HL-60 (cell line): ENCODE results near the gene HDAC1.

Experiments
- DNase-seq, 2 experiments: peaks; one replicate each; pipeline ENCODE4 v3.0.0-alpha.2; 2010 to 2020; ENCODE audit warnings: low read depth in 1 of 2, low spot score in 1 of 2
- H3K27ac ChIP-seq: fragments of 250-450 bp; sonication (Bioruptor Pico); replicated peaks from 2 replicates; pipeline ENCODE4 v1.5.1; 2020; ENCODE audit warnings: mild to moderate bottlenecking, moderate library complexity
- H3K27me3 ChIP-seq: fragments of 250-450 bp; sonication (Bioruptor Pico); 2 replicates; pipeline ENCODE4 v1.5.1; 2021; ENCODE audit warnings: mild to moderate bottlenecking, moderate library complexity; ENCODE audit not compliant: insufficient read depth, poor library complexity, severe bottlenecking
- H3K4me3 ChIP-seq: replicated peaks from 2 replicates; pipeline ENCODE4 v1.5.1; 2011; ENCODE audit warnings: mild to moderate bottlenecking, control low read depth, low read length; ENCODE audit not compliant: insufficient read depth
- GABPA ChIP-seq: IDR thresholded peaks from 2 replicates; pipeline ENCODE4 v1.6.1; 2012; ENCODE audit warnings: low read depth
- POLR2AphosphoS5 ChIP-seq: IDR thresholded peaks from 2 replicates; pipeline ENCODE4 v1.6.1; 2012; ENCODE audit warnings: low read depth
- SPI1 ChIP-seq: IDR thresholded peaks from 2 replicates; pipeline ENCODE4 v1.6.1; 2012; ENCODE audit warnings: low read depth, mild to moderate bottlenecking, borderline replicate concordance
- long read RNA-seq: library from polyadenylated mRNA; unstranded; transcript quantifications from one replicate; pipeline ENCODE4 v2.0.0, GENCODE V29; 2020
- TF ChIP-seq, protein P1 (sequence below): IDR thresholded peaks from one replicate; pipeline ENCODE4 v1.5.1; 2011; ENCODE audit warnings: low read length, control low read depth, inconsistent platforms; ENCODE audit not compliant: insufficient read depth
- TF ChIP-seq, protein P2 (sequence below): IDR thresholded peaks from 2 replicates; pipeline ENCODE4 v1.6.1; 2012; ENCODE audit warnings: low read depth; ENCODE audit not compliant: insufficient replicate concordance

The HDAC1 gene
- long read RNA-seq, transcript HDAC1-201 (14 exons, 2,124 nt): major isoform, 656 of 801 reads
- long read RNA-seq, partial matches to known transcripts: 82 of 801 reads
- long read RNA-seq, other reads (novel, unspliced or antisense): 63 of 801 reads

DNA sequence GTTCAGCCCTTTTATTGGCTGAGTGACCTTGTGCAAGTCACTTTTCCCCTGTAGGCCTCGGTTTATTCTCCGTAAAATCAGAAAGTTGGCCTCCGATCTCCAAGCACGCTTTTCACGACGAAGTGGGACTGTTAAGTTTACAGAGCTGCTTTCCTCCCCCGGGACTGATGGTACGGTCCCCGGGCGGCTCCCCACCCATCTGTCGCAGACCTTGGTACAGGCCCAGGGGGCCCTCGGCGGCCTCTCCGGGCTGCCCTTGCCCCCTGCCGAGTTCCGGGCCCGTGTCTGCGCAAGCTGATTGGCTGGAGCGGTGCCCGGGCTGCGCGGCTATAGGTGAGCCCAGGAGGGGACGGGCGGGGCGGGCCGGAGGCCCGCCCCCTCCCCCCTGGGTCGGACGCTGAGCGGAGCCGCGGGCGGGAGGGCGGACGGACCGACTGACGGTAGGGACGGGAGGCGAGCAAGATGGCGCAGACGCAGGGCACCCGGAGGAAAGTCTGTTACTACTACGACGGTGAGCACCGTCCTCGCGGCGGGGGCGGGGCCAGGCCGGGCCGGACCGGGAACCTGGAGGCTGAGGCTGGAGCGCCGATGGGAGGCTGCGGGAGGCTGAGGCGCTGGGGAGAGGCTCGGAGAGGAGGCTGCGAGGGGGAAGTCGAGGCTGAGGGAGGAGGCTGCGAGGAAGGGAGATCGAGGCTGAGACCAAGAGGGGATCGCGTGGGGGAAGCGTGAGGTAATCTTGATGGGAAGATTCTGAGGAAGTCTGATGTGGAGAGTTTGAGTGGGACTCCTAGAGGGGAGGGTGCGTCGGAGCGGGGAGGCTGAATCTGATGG, at the start of gene HDAC1:
TSS of gene HDAC1 (plus strand) at position 376 of the 831 bp plus-strand sequence. CDS start at position 463, 87 bp downstream.
- H3K27me3 ChIP-seq: no peaks in the 10 kb centered on the region
- H3K27ac ChIP-seq: peak within 1 kb of the TSS; percentile 89
- TF ChIP-seq, protein P1, sequence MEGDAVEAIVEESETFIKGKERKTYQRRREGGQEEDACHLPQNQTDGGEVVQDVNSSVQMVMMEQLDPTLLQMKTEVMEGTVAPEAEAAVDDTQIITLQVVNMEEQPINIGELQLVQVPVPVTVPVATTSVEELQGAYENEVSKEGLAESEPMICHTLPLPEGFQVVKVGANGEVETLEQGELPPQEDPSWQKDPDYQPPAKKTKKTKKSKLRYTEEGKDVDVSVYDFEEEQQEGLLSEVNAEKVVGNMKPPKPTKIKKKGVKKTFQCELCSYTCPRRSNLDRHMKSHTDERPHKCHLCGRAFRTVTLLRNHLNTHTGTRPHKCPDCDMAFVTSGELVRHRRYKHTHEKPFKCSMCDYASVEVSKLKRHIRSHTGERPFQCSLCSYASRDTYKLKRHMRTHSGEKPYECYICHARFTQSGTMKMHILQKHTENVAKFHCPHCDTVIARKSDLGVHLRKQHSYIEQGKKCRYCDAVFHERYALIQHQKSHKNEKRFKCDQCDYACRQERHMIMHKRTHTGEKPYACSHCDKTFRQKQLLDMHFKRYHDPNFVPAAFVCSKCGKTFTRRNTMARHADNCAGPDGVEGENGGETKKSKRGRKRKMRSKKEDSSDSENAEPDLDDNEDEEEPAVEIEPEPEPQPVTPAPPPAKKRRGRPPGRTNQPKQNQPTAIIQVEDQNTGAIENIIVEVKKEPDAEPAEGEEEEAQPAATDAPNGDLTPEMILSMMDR: no peak
- TF ChIP-seq, protein P2, sequence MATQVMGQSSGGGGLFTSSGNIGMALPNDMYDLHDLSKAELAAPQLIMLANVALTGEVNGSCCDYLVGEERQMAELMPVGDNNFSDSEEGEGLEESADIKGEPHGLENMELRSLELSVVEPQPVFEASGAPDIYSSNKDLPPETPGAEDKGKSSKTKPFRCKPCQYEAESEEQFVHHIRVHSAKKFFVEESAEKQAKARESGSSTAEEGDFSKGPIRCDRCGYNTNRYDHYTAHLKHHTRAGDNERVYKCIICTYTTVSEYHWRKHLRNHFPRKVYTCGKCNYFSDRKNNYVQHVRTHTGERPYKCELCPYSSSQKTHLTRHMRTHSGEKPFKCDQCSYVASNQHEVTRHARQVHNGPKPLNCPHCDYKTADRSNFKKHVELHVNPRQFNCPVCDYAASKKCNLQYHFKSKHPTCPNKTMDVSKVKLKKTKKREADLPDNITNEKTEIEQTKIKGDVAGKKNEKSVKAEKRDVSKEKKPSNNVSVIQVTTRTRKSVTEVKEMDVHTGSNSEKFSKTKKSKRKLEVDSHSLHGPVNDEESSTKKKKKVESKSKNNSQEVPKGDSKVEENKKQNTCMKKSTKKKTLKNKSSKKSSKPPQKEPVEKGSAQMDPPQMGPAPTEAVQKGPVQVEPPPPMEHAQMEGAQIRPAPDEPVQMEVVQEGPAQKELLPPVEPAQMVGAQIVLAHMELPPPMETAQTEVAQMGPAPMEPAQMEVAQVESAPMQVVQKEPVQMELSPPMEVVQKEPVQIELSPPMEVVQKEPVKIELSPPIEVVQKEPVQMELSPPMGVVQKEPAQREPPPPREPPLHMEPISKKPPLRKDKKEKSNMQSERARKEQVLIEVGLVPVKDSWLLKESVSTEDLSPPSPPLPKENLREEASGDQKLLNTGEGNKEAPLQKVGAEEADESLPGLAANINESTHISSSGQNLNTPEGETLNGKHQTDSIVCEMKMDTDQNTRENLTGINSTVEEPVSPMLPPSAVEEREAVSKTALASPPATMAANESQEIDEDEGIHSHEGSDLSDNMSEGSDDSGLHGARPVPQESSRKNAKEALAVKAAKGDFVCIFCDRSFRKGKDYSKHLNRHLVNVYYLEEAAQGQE: peak; percentile 58
- TF ChIP-seq GABPA (peak; percentile 20; the same call in 1 of the 2 replicates), SPI1 (no peak), POLR2AphosphoS5 (peak; percentile 79)
- H3K4me3 ChIP-seq: peak within 1 kb of the TSS; percentile 90
- peak; percentile 98 to 99 for DNase-seq

DNA sequence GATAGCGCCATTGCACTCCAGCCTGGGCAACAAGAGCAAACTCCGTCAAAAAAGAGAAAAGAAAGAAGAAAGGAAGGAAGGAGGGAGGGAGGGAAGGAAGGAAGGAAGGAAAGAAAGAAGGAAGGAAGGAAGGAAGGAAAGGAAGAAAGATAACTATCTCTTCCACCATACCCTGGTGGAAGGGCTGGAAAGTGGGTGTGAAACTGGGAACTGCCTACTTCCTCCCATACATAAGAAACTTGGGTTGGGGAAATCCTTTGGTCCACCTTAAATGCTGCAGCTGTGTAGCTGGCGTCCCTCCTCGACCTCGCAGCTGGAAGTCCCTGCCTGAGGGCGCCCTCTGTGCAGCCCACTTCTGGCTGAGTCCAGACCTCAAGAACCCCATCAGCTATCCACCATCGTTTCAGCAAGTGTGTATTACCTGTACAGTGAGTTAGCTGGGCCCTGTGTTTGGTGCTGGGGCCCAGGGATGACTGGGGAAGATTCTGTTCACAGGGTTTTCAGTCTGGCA, 49.5 kb upstream of the HDAC1 start:
- no peak for DNase-seq
- no peaks in the 10 kb centered on the region for H3K27me3 ChIP-seq
- TF ChIP-seq SPI1 (peak; percentile 21; the same call in 1 of the 2 replicates), GABPA (no peak)
- no peak overlapping the region for H3K27ac ChIP-seq
- H3K4me3 ChIP-seq: no peak overlapping the region

DNA sequence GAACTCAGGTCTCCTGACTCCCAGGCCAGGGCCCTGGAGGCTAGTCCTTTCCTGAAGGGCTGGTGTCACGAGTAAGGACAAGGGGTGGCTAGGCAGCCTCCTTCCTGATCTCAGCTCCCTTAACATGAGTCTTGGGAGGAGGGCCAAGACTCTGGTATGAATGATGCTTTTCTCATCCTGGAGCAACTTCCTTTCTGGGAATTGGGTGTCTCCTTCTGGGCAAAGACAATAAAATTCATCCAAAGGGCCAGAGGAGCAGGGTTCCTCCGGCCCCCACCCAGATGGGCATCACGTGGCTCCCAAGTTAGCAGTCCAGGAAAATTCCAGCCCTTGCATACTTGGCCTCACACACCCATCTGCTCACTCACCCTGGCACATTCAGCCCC, 45.0 kb upstream of the HDAC1 start, which contains the start of gene FAM167B:
TSS of gene FAM167B (plus strand) at position 335 of the 386 bp plus-strand sequence. CDS start 200 bp downstream, outside the sequence.
- no peak within 1 kb of the TSS for H3K4me3 ChIP-seq
- TF ChIP-seq, protein P2: no peak
- TF ChIP-seq SPI1 (no peak), POLR2AphosphoS5 (no peak), GABPA (no peak)
- TF ChIP-seq, protein P1: no peak
- no peak within 1 kb of the TSS for H3K27ac ChIP-seq

DNA sequence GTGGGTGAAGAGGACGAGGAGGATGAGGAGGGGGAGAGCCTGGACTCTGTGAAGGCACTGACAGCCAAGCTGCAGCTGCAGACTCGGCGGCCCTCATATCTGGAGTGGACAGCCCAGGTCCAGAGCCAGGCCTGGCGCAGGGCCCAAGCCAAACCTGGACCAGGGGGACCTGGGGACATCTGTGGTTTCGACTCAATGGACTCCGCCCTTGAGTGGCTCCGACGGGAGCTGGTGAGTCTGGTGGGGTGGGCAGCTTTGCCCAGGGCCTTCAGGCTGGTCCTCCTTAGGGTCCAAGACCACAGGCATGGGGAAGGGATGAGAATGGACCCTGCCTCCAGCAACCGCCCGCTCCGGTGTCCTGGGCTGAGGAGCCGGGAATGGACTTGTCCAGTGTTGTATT, 44.4 kb upstream of the HDAC1 start:
- H3K4me3 ChIP-seq: no peak overlapping the region
- H3K27me3 ChIP-seq: no peaks in the 10 kb centered on the region
- TF ChIP-seq, protein P2: no peak
- TF ChIP-seq, protein P1: no peak
- no peak for TF ChIP-seq GABPA
- no peak for TF ChIP-seq POLR2AphosphoS5
- TF ChIP-seq SPI1: no peak
- DNase-seq: no peak
- H3K27ac ChIP-seq: no peak overlapping the region

More for the DNA sequence above, 45.0 kb upstream of the HDAC1 start, which contains the start of gene FAM167B:
- H3K27me3 ChIP-seq: no peaks in the 10 kb centered on the region
- DNase-seq: no peak
